GM12865 (cell line): Measurements from ENCODE around the gene PDE3A.

Source experiments
- DNase-seq: peaks from one replicate; pipeline ENCODE4 v3.0.0; 2010; ENCODE audit warnings: low read depth
- H3K4me3 ChIP-seq: 2 replicates; pipeline ENCODE4 v1.5.1; 2011; ENCODE audit warnings: mild to moderate bottlenecking, low read depth, low read length, control low read depth
- TF ChIP-seq, protein P1 (sequence below): IDR thresholded peaks from 2 replicates; pipeline ENCODE4 v1.5.1; 2011; ENCODE audit warnings: low read length, control low read depth, low read depth, inconsistent platforms; ENCODE audit not compliant: insufficient read depth; ENCODE audit errors: missing control alignments

PDE3A gene

DNA sequence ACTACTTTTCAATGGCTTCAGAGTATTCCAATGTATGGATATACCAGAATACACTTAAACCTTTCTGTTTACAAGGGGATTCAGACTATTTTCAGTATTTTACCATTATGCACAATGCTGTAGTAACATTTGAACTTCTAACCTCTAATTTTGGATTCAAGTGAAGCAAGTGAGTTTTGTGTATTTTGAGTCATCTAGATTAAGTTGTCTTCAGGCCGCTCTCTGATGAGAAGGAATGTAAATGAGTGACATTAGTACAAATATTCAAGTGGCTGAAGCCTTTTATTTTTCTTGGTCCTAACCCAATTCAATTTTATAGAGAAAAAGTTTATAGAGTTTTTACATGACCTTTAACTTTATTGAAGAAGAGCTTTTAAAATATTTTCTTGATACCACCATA lies 125.6 kb downstream of the PDE3A start:
- DNase-seq, result no peak
- H3K4me3 ChIP-seq, result no peak overlapping the region
- TF ChIP-seq, protein P1, sequence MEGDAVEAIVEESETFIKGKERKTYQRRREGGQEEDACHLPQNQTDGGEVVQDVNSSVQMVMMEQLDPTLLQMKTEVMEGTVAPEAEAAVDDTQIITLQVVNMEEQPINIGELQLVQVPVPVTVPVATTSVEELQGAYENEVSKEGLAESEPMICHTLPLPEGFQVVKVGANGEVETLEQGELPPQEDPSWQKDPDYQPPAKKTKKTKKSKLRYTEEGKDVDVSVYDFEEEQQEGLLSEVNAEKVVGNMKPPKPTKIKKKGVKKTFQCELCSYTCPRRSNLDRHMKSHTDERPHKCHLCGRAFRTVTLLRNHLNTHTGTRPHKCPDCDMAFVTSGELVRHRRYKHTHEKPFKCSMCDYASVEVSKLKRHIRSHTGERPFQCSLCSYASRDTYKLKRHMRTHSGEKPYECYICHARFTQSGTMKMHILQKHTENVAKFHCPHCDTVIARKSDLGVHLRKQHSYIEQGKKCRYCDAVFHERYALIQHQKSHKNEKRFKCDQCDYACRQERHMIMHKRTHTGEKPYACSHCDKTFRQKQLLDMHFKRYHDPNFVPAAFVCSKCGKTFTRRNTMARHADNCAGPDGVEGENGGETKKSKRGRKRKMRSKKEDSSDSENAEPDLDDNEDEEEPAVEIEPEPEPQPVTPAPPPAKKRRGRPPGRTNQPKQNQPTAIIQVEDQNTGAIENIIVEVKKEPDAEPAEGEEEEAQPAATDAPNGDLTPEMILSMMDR, result no peak

DNA sequence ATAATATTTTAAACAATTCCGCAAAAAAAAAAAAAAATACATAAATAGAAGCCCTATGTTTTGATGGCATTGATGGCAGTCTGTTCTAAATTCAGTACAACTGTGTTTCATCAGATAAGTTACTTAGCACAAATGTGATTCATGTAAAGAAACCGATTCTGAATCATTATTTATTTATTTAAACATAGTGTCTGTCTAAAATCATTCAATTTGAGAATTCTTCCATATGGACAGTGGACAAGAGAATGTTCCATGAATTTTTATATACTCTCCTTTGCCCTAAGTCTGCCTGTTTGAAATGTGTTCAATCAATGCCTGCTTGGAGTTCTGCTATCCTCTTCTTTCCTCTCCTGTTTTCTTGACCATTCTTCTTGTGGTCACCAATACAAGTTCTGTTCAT lies 126.5 kb downstream of the PDE3A start:
- DNase-seq, result no peak
- no peak overlapping the region for H3K4me3 ChIP-seq
- TF ChIP-seq, protein P1, result no peak

DNA sequence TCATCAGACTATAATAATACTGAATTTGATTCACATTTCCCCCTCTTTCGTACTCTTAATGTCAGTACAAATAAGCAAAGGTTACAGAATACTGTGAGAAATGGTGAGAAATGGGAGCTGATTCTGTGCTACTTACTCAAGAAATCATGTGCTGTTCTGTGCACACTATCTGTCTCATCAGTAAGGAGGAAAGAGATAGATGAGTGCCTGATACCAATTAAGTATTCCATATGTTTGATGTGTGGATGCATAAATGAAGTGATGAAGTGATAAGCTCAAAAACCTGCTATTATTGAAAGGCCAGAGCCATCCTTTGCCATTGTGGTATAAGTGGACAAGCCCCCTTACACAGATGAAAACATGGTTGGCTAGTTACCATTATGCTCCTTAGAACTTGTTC lies 127.7 kb downstream of the PDE3A start:
- no peak overlapping the region for H3K4me3 ChIP-seq
- TF ChIP-seq, protein P1, result no peak
- DNase-seq, result no peak

DNA sequence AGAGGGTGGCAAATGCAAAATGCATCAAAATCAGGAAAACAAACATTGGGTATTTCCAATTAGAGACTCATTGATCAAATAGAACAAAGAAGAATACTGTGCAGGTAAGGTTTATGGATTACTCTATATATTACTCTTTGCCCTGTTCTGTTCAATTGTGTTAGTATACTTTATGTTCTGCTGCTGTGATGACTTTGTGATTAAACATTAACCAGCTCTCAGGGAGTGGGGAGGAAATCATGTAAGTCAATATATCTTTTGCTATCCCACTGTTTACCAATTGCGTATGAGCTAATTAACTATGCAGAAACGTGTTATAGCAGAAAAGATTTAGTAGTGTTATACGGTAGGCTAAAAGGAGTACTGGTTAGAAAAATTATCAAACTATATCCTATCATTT lies 129.4 kb downstream of the PDE3A start:
- no peak overlapping the region for H3K4me3 ChIP-seq
- TF ChIP-seq, protein P1, result no peak
- no peak for DNase-seq

DNA sequence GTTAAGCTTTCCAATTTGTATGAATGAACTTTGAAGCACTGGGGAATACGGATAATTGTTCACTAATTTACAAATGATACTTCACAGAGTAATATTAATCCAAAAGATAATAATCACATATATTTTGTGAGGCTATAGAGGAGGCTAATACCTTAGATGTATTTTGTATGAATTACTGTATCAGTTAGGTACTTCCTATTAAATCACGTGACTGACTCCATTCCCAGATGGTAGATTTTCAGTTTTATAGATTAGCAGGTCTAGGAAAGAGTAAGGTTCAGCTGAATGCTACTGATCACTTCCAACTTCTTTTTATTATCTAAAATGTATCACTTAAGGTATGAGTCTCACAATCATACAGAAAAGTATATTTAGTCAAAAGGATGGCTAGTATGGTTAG lies 133.6 kb downstream of the PDE3A start:
- no peak for DNase-seq
- TF ChIP-seq, protein P1, result no peak
- H3K4me3 ChIP-seq, result no peak overlapping the region

DNA sequence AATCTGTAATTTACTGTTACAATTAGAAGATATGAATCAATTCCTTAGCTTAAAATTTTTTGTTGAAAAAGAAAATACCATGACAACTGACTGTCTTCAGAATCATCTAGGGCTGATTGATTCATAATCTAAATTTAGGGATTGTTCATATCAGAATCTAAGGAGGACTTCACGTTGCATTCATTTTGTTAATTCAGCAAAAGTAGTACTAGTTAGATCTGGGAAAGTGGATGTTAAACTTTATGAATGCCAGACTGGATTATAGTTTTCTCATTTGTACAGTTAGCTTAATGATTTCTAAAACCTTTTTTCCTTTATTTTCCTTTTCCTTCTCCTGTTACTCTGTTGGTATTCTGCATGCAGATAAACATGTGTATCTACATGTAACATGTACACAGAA lies 135.5 kb downstream of the PDE3A start:
- H3K4me3 ChIP-seq, result no peak overlapping the region
- TF ChIP-seq, protein P1, result no peak
- no peak for DNase-seq

DNA sequence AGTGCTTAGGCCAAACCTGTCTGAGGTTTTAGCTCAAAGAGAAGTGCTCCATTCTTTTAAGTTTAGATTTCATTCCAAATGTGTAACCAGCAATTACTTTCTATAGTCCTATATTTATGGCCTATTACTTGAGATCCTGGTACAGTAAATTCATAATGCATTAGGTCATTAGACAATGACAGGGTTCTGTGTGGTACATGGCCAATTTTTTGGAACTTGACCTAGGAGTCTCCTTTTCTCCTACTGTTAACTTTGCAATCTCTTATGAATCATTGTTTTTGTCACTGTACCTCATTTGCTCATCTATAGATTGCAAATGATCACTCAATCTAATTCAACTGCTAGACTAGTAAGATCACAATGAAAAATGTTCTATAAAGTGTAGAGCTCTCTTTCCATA lies 136.7 kb downstream of the PDE3A start:
- TF ChIP-seq, protein P1, result no peak
- no peak overlapping the region for H3K4me3 ChIP-seq
- DNase-seq, result no peak
